Epithelial cell of esophagus (primary cell): ENCODE measurements around the gene SMPD2.

Experiments
- DNase-seq: peaks from one replicate; pipeline ENCODE4 v3.0.0; 2010; ENCODE audit warnings: low read depth
- H3K4me3 ChIP-seq: 2 replicates; pipeline ENCODE4 v1.5.1; 2011; ENCODE audit warnings: mild to moderate bottlenecking, low read length, control low read depth
- TF ChIP-seq, protein P1 (sequence below): IDR thresholded peaks from 2 replicates; pipeline ENCODE4 v1.5.1; 2011; ENCODE audit warnings: low read depth, mild to moderate bottlenecking, low read length, control low read depth, inconsistent platforms; ENCODE audit not compliant: insufficient read depth; ENCODE audit errors: missing control alignments

The SMPD2 gene

DNA sequence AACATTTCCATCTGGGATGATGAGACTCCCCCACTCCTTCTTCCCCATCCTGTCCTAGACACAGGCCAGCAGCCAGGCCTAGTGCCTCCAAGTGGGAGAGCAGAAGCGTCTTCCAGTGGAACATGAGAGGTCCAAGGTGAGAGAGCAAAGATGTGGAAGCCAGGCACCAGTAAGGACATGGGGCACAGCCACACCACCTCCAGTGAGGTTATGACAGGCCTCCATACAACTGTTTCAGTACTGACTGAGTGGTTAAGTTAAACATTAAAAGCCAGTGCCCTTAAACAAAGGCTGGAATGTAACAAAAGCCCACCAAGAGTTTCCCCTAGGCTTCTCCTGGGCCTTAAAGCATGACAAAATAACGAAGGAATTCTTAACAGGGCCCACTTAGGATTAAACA lies 37.2 kb downstream of the SMPD2 start:
- DNase-seq = no peak
- H3K4me3 ChIP-seq = no peak overlapping the region
- TF ChIP-seq, protein P1, sequence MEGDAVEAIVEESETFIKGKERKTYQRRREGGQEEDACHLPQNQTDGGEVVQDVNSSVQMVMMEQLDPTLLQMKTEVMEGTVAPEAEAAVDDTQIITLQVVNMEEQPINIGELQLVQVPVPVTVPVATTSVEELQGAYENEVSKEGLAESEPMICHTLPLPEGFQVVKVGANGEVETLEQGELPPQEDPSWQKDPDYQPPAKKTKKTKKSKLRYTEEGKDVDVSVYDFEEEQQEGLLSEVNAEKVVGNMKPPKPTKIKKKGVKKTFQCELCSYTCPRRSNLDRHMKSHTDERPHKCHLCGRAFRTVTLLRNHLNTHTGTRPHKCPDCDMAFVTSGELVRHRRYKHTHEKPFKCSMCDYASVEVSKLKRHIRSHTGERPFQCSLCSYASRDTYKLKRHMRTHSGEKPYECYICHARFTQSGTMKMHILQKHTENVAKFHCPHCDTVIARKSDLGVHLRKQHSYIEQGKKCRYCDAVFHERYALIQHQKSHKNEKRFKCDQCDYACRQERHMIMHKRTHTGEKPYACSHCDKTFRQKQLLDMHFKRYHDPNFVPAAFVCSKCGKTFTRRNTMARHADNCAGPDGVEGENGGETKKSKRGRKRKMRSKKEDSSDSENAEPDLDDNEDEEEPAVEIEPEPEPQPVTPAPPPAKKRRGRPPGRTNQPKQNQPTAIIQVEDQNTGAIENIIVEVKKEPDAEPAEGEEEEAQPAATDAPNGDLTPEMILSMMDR = no peak

DNA sequence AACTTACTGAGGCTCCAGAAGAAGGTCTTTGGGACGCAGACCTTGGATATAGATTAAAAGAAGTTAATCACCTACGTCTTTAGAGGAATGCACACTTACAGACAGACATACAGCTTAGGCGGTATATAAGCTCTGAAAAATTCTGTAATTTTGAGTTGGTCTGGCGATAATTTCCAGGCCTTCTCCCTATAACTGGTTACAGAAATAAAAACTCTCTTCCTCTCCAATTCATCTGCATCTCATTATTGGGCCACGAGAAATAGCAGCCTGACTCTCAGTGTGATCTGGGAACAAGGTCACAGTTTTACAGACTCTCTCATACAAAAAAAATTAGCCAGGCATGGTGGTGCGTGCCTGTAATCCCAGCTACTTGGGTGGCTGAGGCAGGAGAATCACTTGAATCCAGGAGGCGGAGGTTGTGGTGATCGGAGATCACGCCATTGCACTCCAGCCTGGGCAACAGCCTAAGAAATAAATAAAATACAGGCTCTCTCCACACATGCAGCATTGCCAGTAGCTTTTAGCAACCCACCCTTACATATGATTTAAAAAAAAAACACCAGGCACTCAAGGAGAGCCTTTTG lies 37.8 kb downstream of the SMPD2 start:
- H3K4me3 ChIP-seq = no peak overlapping the region
- TF ChIP-seq, protein P1 = no peak
- DNase-seq = no peak

DNA sequence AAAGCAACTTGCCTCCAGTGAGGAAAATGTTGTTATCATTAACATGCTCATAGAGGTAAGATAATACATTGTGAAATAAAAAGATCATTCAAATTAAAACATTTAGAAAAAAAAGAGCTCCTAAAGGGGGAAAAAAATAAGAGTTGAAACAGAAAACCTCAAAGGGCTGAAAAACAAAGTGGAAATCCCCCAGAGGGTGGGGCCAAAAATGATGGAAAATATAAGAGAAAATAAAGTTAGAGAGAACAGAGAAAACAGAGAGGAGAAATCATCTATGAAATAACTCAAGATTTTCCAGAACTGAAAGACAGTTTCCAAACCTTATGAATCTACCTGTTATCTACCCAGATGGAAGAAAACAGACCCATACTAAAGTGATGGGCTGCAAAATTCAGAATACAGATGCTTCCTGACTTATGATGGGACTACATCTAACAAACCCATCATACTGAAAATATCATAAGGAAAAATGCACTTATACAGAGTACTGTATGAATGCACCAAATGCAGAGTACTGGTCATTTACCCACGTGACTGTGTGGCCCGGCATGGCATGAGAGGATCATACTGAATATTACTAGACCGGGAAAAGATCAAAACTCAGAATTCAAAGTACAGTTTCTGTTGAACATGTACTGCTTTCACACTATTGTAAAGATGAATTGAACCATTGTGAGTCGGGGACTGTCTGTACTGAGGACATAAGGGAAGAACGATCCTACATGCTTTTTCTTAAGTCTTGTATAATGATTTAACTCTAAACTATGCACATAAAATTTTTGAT lies 38.5 kb downstream of the SMPD2 start:
- H3K4me3 ChIP-seq = no peak overlapping the region
- TF ChIP-seq, protein P1 = no peak
- DNase-seq = no peak

DNA sequence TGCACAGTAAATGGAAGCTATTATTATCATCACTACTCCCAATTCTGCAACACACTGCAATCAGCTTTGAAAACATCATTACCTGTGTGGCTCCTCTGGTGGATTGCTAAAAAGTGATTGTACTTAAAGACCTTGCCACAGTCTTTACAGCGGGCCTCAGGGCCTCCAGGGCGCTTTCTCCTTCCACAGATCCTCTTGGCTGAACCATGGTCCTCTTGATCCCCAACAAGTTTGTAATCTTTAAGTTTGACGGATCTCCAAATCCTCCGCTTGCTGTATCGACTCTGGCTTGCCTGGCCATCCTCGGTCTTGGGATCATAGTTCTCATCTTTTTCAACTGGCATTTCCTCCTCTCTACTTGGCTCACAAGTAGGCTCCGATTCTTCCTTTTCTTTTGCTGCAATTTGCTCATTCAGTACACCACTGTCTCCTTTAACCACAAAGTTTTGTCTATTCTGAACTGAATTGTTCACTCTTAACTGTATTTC lies 40.5 kb downstream of the SMPD2 start:
- TF ChIP-seq, protein P1 = no peak
- no peak for DNase-seq
- H3K4me3 ChIP-seq = no peak overlapping the region

DNA sequence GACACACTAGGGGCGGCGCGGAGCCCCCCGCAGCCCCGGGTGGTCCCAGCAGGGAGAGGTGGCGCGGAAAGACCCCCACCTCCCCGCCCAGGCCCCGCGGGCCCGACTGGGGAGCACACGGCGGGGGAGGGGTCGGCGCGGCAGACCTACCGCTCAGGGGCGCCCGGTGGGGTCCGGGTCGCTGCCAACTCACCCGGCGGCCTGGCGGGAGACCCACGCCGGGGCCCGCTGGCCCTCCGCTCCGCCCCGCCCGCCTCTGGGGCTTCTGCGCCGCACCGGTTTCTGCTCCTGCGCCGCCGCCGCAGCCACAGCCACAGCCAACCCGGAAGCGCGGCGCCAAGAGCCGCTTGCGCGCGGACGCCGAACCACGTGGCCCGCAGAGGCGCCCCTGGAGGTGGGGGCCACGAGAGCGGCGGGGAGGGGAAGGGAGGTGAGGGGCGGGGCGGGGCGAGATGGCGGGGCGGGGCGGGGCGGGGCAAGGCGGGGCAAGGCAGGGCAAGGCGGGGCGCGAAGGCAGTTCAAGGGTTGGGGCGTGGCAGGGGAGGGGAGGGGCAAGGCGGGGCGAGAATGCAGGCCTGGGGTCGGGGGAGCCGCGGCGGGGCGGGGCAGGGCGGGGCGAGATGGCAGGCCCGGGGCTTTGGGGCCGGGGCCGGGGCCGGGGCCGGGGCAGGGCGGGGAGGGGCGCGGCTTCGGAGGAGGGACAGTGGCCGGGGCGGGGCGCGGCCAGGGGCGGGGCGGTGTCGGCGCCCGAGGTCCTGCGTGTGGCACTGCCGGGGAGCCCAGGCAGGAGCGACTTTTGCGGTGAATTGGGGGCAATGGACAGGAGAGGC lies 42.6 kb downstream of the SMPD2 start, which contains the start of gene ZBTB24:
Gene ZBTB24, minus strand, starts transcription at position 315 of the 830 bp plus-strand sequence. CDS start 1,193 bp downstream, outside the sequence.
- peak within 1 kb of the TSS; percentile 73 for H3K4me3 ChIP-seq
- peak; percentile 92 for DNase-seq
- TF ChIP-seq, protein P1 = no peak

DNA sequence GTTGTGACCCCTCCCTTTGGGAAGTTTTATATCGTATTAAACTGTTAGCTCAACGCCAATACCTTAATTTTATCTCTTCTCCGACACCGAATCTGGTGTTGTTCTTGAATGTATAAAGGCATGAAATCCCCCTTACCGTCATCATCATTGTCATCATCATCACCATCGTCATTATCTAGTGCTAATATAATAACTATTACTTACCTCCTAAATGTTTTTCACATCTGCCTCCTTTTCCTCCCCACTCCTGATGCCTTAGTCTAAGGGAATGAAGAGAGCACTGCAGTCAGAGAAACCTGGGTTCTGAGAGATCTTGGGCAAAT lies 43.2 kb downstream of the SMPD2 start:
- TF ChIP-seq, protein P1 = no peak
- no peak for DNase-seq
- H3K4me3 ChIP-seq = peak overlapping the region; percentile 18
